ENCODE data around the gene CNDP1.
"Not testable (repeated sequence)": the region's sequence is repeated elsewhere in the genome, so short reads cannot be mapped to it uniquely, and the experiment has no call there.

CNDP1 gene

DNA sequence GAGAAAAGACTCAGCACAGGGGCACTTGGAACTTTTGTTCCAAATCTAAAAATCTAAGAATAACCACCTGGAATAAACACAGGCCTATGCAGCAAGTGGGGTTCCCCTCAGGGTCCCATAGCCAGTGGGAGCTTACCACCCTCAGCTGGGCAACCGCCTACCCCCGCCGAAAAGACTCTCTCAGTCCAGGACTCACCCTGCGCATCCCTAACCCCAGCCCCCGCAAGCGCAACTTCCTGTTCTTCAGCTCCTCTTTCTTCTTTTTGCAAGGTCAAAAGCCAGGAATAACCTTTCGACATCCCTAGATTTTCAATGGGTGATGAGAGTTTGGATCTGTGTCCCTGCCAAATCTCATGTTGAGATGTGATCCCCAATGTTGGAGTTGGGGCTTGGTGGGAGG is 13.6 kb downstream of the CNDP1 start:
- no peak for DNase-seq

DNA sequence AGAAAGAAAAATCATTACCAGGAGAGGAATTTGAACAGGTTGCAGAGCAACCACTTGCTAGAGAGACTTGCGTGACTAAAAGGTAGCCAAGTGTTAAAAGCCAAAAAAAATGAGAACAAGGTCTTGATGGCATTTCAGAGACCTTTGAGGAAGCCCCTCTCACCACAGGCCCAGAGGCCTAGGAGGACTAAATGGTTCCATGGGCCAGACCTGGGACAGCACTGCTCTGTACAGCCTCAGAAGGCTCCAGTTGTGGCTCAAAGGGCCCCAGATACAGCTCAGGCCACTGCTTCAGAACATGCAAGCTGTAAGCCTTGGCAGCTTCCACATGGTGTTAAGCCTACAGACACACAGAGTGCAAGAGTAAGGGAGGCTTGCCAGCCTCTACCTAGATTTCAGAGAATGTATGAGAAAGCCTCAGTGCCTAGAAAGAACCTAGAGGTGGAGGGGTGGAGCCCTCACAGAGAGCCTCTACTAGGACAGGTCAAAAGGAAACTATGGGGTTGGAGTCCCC is 15.3 kb downstream of the CNDP1 start:
- no peak for DNase-seq

DNA sequence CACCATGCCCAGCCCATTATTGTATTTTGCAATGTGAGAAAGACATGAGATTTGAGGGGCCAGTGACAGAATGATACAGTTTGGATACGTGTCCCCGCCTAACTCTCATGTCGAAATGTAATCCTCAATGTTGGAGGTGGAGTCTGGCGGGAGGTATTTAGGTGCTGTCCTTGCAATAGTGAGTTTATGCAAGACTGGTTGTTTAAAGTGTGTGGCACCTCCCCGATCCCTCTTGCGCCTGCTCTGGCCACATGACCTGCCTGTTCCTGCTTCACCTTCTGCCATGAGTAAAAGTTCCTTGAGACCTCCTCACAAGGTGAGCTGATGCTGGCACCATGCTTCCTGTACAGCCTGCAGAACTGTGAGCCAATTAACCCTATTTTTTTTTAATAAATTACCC is 16.6 kb downstream of the CNDP1 start:
- no peak for DNase-seq

DNA sequence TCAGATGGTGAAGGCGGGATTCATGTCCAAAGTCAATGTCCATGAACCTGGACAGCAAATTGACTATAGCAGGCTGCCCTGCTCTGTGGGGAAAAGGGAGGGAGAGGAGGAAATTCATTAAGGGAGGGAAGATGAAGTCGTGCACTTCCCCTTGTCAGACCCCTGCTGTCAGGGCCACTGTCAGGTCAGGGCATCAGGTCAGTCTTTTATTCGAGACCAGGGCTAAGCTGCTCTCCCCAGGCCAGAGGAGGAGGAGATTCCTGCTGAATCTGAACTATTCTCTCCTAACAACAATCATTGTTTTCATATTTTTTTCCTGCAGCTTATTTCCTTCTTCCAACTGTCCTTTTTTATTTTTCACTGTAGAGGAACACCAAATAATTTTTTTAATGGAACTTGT is 17.2 kb downstream of the CNDP1 start:
- DNase-seq = no peak

DNA sequence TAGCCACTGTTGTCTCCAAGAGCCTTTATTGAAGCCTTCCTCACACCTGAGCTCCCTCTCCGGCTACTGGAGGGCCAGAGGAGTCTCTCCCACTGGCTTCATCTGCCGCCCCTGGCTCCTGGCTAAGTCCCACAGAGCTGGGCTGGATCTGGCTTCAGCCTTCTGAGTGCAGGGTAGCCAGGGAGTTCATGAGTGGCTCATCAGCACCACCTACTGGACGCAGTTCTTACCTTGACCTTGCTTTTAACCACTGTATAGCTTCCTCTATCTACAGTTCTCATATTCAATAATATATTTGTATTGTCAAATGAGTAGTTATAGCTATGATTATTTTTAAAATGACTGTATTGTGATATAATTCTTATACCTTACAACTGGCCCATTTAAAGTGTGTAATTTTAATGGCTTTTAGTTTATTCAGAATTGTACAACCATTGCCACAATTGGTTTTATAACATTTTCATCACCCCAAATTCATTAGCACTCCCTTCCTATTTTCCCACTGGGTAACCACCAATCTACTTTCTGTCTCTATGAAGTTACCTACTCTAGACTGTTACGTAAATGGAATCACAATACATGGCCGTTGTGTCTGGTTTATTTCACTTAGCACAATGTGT is 17.7 kb downstream of the CNDP1 start:
- peak; percentile 84 for DNase-seq

DNA sequence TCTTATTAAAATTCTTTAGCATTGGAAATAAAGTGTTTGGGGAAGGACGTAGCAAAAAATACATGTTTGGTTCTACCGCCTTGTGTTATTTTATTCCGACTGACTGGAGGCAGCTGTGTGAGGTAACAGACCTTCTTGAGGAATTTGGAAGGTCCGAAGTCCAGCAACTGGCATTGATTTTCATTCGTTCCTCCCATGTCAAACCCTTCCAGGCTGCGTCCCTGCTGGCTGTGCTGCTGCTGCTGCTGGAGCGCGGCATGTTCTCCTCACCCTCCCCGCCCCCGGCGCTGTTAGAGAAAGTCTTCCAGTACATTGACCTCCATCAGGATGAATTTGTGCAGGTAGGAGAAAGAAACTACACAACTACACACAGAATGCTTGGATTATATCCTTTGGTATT is 21.8 kb downstream of the CNDP1 start:
- DNase-seq = no peak

DNA sequence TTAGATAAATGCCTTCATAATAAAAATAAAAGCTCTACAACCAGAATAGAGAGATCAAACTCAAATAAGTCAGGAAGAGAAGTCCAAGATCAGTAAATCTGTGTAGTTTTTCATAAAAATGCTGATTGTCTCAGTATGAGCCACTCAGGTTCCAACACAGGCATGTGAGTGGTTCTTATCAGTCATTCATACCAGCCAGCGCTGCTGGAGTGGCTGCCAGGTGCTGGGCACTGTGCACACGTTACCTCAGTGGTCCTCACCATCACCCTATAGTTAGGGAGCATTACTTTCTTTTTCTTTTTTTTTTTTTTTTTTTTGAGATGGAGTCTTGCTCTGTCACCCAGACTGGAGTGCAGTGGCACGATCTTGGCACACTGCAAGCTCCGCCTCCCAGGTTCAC is 23.8 kb downstream of the CNDP1 start:
- no peak for DNase-seq

DNA sequence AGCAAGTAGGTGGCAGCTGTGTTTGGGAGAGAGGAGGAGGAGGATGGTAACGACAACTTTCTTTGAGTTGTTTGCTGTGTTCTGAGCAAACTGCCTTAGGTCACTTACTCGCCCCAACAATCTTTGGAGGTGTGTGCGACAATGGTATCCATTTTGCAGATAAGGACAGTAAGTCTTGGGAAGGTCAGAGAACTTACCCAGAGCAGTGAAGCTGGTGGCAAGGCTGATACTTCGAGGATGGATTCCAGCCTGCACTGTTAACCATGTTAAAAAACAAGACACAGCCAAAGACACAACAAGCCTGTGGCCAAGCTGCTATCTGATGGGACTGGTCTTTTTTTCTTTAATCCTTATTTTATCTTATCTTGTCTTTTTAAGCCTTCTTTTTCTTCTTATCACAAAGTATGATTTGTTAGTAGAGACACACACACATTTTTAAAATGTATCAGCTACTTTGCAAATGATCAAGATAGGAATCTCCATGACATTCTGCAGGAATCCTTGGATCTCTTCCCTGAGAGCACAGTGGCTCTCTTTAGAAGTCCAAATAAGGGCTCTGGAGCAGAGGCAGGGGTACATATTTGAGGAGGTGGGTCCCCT is 27.9 kb downstream of the CNDP1 start:
- DNase-seq = no peak

DNA sequence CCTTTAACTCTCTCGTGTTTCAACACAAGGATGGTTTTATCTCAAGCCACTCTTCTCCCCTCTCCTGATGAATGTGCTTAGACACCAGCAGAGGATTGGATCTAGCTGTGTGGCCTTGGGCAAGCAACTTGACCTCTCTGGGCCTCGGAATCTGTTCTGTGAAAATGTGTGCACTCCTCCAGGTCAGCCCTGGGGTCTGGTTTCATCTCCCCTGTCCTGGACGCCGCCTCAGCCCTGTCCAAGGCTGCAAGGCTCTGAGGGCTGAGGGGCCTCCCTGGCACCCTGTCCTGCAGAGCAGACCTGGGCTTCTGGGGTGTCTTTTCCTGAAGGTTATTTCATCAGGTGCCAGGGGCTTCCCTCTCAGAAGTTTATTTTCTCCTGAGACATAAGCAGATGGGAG is 28.5 kb downstream of the CNDP1 start:
- DNase-seq = no peak

DNA sequence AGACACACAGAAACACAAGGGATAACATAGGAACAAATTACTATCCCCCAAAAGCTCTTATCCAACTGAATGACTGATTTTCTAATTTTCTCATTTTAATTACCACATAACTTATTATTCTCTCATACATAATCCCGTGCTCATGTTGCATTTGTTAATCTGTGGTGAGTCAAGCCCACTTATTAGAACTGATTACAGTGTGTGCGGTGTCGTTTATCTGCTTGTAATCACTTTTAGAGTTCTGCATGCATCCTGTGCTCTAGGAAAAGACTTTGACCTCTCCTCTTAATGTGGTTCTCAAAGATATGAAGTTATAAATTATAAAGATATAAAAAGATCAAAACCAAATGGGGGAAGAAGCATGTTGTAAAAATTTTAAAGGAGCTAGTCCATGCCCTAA is 29.7 kb downstream of the CNDP1 start:
- DNase-seq = no peak

DNA sequence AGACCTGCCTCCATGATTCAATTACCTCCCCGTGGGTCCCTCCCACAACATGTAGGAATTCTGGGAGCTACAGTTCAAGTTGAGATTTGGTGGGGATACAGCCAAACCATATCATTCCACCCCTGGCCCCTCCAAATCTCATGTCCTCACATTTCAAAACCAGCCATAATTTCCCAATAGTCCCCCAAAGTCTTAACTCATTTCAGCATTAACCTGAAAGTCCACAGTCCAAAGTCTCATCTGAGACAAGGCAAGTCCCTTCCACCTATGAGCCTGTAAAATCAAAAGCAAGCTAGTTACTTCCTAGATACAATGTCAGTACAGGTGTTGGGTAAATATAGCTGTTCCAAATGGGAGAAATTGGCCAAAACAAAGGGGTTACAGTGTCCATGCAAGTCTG is 30.9 kb downstream of the CNDP1 start:
- DNase-seq = not testable (repeated sequence)

DNA sequence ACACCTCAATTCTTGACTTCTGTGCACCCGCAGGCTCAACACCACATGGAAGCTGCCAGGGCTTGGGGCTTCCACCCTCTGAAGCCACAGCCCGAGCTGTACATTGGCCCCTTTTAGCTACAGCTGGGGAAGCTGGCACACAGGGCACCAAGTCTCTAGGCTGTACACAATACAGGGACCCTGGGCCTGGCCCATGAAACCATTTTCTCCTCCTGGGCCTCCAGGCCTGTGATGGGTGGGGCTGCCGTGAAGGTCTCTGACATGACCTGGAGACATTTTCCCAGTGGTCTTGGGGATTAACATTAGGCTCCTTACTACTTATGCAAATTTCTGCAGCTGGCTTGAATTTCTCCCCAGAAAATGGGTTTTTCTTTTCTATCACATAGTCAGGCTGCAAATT is 31.7 kb downstream of the CNDP1 start:
- not testable (repeated sequence) for DNase-seq

DNA sequence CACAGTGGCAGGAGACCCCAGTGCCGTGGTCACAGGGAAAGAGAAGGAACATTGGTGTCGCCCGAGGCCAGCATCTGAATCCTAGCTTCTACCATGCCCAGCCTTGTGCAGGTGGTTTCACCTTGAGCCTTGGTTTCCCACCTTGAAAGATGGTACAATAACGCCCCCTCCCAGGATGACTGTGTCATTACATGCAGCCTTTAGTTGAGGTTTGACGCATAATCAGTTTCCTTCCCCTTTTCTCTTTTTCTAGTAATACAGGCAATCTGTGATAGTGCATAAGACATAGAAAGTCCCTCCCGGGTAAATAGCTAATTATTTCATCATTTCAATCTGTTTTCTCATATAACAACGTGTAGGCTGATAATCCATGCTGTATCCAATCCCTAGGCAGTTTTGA is 33.5 kb downstream of the CNDP1 start:
- peak; percentile 12 for DNase-seq

DNA sequence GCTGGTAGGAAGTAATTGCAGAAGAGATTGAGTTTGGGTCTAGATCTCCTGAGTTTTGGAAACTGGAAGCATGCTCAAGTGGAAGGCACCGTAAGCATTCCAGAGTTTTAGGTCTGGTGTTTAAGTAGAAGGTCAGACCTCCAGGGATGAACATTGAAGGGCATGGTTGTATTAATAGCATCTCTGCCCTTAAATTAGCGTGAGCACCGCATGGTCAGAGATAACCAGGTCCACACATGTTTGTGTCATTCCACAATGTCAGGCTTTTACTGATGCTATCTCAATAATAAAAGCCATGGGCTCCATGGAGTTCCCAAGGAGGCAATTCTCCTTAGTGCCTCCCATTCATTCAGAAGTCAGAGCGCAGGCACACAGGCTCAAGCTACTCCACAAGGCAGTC is 35.1 kb downstream of the CNDP1 start:
- DNase-seq = no peak

DNA sequence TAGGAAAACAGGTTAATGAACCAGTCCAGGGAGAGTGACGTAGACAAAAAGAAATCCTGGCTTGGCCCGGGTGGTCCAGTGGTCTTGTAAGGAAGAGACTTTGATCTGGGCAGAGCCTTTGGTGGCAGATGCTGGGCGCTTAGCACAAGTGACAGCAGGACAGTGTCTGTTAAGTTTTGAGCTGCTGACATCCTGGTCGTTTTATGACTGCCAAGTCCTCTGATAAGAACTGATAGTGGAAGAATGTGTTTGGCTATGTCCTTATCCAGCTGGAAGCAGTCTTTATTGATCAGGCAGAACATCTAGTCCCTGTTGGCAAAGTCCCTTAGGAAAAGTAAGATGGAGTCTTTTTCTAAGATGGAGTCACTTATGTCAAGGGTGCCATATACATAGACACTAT is 36.0 kb downstream of the CNDP1 start:
- no peak for DNase-seq

DNA sequence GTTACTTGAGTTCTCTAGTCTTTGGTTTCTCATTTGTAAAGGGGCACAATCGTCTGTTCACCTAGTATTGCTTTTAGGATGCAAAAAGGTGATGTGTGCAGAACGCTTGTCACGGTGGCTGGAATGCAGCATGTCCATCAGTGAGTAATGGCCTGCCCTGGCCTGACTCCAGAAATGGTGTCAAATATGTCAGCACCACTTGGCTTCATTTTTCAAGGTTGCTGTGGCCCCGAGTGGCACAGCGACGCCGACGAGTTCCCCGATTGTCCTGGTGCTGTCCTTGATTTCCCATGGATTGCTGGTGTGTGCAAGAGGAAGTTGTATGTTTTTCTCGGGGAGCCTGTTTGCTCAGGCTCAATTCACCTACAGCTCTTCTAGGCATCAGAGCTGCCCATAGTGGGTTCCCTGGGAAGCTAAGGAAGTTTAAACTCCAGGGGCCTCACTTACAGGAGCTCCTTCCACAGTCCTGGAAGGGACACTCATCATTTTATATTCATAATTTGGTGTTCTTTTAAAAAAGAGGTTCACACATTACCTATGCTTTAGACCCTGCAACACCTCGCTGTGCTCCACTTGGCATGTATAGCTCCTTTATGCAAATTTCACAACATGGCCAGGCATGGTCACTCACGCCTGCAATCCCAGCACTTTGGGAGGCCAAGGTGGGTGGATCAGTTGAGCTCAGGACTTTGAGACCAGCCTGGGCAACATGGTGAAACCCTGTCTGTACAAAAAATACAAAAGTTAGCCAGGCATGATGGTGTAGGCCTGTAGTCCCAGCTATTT is 37.8 kb downstream of the CNDP1 start:
- DNase-seq = no peak

DNA sequence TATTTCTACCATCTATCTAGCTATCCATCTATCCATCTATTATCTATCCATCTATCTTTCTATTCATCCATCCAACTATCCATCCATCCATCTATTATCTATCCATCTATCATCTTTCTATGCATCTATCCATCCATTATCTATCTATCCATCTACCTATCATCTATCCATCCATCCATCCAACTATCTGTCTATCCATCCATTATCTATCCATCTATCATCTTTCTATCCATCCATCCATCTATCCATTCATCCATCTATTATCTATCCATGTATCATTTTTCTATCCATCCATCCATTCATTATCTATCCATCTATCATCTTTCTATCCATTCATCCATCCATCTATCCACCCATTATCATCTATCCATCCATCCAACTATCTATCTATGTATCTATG is 38.8 kb downstream of the CNDP1 start:
- DNase-seq = no peak

DNA sequence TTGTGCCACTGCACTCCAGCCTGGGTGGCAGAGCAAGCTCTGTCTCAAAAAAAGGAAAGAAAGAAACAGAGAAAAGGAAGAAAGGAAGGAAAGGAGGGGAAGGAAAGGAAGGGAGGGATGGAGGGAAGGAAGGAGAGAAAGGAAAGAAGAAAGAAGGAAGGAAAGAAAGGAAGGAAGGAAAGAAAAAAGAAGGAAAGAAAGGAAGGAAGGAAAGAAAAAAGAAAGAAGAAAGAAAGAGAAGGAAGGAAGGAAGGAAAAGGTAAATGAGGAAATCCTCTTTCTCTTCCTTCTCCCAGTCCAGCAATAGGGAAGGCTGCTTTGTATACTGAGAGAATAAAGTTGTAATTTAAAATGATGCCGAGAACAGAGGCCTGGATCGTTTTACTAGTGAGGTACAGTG is 40.6 kb downstream of the CNDP1 start:
- no peak for DNase-seq

DNA sequence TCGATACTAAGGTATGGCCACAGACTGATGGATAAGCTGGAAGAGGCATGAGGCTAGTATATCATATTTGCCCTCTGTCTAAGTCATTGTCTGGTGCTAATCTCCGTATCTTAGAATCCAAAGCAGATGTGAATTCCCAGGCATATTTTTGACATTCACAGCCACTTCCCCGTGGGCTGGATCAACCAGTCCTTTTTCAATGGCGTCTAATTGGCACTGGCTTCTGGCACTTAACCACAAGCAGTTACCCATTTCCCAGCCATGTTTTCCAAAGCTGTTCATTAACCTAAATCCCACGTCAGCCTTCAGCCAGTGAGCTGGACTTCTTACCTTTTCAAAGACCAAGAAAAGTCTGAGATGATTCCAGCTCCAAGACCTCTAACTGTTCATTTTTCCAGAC is 42.7 kb downstream of the CNDP1 start:
- no peak for DNase-seq

DNA sequence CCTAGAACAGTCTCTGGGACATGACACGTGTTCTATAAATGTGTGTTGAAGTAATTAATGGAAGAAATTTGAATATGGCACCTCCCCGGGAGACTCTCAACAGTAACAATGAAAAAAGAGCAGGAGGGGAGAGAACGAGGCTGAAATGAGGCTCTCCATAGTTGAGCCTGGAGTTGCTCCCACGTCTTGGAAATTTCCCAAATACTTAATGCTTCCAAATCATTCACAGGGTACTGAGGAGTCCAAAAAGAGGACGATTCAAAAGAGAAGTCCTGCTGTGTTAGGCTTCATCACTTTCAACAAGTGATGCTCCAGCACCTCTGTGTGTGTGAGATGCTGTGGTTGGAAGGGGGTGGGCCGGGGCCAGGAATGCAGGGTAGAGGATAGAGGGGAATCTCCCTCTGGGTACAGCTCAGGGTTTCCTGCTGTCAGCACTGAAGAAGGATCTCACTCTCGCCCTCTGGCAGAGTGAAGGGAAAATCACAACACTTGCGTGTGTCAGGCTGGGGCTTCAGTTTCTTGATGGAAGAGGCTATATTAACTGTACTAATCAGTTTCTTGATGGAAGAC is 45.3 kb downstream of the CNDP1 start:
- no peak for DNase-seq

DNA sequence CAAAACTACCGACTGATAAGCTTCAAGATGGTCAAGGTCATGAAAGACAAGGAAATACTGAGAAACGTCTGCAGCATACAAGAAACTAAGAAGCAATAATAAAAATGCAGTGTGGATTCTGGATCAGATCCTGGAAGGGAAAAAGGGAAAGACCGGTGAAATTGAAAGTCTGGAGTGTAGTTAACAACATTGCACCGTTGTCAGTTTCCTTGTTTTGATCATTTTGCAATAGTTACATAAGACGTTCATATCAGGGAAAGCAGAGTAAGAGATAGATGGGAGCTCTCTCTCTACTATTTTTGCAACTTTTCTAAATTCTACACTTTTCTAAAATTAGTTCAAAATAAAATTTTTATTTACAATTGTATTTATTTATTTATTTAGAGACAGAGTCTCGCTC is 48.3 kb downstream of the CNDP1 start:
- DNase-seq = peak; percentile 10

DNA sequence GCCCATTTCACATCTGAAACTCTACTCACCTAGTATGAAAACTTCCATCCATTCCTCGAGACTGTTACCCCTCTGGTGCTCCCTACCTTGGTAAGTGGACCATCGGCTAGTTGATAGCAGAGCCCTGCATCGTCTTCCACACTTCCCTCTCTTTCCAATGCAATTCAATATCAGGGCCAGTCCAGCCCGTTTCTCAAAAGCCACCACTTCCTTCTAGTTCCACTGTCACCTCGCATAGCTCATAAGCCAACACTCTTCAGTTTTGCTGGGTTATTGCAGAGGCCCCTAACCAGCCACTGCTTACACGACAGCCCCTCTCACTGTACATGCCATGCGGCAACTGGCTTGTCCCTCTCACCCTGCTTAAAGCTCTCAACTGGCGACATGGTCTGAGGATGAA is 53.1 kb downstream of the CNDP1 start:
- peak; percentile 21 for DNase-seq

DNA sequence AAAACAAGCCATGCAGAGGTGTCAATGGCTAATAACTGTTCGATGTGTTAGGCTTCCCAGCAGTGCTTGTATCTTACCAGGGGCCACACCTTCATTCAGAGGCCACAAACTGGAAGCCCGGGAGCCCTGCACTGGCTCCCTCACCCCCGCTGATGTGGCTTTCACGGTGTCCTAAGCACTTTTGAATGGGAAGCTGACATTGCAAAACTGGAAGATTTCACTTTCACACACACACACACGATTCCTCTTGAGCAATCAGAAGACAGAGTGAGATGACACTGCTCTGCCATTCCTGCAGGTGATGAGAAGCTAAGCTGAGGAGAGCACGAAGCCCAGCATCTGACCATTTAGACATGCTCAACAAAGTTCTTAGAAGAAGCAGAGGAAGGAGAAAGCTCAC is 54.7 kb downstream of the CNDP1 start:
- peak; percentile 82 for DNase-seq

DNA sequence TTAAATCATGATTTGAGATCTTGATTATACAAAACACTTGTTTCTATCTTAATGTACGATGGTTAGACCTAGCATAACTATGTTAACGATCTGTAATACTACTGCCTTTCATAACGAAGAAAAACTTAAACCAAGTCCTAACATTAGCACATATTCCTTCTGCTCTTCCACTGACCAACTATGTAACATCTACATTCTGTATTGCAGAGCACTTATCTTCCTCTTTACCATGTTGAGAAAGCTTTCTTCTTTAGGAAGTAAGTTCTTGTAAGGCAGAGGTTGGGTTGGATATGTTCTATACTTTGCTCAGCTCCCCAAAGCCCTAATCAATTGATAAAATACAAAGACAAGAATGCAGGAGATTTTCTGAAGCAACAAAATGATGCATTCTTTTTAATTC is 55.5 kb downstream of the CNDP1 start:
- DNase-seq = peak; percentile 65

Data from MV-4-11 (cell line).